ENCODE data around the gene FHOD1.

FHOD1 gene

DNA sequence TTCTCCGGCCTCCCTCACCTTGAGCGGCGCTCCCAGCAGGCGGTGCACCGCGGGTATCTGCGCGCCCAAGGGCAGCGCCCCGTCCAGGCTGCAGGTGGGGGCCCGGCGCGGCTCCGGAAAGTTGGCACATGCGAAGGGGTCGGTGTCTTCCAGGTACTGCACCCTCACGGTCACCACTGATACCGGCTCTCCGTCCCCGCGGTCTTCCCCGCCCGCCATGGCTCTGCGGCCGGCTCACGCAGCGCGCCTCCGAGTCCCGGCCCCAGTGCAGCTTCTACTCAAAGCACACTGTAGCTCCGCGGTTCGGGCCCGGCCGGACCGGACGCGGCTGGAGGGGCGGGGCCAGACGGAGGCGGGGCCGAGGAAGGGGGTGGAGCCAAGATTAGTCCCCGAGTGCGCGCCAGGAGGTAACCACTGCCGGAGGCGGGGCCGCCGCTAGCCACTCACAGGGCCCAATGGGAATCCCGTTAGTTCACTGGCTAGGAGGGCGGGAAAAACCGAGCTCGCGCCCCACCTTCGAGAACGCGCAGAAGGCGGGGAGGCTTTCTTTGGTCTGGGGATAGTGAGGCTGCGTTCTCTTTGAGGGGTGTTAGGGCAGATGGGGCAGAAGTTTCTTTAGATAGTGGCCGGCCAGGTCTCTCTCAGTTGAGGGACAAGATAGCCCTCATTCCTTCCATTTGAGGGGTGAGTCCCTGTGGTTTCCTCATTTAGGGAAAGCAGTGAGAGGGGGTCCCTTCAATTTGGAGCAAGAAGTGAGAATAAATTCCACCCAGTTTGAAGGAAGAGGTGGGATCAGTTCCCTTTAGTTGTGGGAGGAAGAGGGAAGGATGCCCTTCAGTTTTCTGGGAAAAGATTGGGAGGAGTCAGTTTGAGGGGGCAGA lies at the start of gene FHOD1:
Gene FHOD1 (minus strand): TSS at position 290 of the 881 bp plus-strand sequence. CDS start 71 bp downstream, at position 219.
- DNase-seq (ENCODE audit: low read depth, low spot score): peak; percentile 72

DNA sequence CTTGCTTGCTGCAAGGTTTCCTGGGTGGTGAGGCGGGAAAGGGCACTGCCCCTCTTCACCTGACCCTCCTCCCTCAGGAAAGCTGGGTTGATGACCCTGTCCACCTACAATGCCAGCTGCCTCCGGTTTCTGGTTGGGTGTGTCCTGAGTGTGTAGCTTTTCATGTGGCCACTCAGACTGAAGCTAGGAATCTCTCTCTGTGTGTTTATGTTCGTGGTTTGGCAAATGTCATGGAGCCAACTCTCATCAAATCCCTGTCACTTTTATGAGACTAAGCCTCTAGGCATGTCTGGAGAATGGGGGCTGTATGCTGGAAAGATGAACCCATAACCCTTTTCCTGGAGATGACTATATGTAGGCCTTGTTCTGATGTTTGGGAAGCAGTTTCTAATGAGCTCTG lies 49.1 kb upstream of the FHOD1 start:
- DNase-seq (ENCODE audit: low read depth, low spot score): no peak

DNA sequence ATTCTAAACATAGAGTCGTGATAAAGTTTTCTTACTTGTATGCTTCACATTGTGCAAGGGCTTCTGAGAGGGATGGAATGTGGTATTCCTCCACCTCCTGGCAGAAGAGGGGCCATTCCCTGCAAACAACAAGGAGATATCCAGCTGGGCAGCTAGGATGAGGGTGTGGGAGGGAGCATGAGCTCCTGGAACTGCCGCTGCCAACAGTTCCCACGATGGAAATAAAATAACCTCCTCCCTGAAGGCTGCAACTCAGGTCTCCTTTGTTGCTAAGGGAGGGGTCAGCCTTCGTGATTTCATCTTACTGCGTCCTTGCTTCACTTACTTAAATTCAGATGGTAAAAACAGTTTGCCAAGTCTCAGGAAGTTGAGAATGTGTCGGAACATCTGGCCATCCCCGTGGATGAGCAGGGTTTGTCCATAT lies 47.7 kb upstream of the FHOD1 start:
- no peak for DNase-seq (ENCODE audit: low read depth, low spot score)

DNA sequence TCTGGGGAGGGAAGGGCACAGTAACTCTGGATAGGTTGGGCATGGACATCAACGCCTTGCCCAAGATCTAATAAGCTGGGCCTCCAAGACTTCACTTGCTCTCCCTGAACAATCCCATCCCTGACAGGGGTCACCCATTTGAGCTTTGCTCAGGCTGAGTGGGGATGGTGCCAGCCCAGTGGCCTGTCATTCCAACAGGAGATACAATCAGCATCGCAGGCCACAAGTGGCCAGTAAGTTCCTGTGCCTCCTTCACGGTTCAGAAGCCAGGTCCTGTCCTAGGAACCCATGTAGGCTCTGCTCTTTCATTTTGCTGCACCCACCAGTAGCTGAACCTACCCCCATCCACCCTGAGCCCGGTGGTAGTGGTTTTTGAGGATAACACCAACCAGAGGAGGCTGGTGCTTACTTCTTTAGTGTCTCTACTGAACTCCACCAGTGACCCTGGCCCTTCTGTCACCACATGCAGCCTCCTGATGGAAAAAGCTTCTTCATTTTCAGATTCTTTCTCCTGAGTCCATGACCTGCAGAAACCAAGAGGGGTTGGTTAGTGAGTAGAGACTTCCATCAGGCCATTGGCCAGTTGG lies 47.0 kb upstream of the FHOD1 start:
- no peak for DNase-seq (ENCODE audit: low read depth, low spot score)

DNA sequence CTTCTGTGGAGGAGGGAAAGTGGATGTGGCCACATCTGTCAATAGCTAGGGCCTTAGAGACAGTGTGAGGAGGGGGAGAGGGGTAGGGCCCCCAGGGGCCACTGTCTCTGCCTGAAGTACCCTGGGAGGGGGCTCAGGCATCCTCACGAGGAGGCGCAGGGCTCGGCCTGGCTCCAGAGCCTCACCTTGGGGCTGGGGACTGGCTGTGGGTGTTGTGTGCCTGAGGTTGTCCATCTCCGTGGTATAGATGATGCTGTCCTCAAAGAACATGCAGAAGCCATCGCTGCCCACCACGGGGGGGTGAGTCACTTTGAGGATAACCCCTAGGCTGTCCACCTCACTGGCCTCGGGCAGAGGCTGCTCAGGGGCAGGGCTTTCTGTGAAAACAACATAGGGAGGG lies 44.2 kb upstream of the FHOD1 start:
- no peak for DNase-seq (ENCODE audit: low read depth, low spot score)

DNA sequence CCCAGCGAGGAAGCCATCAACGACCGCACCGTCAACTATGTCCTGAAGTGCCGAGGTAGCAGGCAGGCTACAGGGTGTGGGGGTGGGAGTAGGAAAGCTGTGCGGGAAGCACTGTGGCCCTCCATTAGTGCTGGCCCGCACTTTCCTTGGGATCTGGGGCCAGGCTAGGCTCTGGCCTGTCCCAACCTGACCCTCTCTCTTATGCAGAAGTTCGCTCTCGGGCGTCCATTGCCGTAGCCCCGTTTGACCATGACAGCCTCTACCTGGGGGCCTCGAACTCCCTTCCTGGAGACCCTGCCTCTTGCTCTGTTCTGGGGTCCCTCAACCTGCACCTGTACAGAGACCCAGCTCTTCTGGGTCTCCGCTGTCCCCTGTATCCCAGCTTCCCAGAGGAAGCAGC lies 40.7 kb upstream of the FHOD1 start:
- no peak for DNase-seq (ENCODE audit: low read depth, low spot score)

DNA sequence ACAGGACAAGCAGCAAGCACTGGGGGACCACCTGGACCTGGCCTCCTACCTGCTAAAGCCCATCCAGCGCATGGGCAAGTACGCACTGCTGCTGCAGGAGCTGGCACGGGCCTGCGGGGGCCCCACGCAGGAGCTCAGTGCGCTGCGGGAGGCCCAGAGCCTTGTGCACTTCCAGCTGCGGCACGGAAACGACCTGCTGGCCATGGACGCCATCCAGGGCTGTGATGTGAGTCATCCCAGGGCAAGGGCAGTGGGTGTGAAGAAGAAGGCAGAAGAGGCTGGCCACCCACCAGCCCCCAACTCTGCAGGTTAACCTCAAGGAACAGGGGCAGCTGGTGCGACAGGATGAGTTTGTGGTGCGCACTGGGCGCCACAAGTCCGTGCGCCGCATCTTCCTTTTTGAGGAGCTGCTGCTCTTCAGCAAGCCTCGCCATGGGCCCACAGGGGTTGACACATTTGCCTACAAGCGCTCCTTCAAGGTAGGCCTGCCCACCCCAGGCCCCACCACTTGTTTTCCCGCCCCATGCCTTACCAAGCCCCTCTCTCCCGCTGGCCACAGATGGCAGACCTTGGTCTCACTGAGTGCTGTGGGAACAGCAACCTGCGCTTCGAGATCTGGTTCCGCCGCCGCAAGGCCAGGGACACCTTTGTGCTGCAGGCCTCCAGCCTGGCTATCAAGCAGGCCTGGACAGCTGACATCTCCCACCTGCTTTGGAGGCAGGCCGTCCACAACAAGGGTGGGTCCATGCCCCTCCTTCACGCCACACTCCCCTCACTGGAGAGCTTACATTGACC lies 39.4 kb upstream of the FHOD1 start:
- no peak for DNase-seq (ENCODE audit: low read depth, low spot score)

DNA sequence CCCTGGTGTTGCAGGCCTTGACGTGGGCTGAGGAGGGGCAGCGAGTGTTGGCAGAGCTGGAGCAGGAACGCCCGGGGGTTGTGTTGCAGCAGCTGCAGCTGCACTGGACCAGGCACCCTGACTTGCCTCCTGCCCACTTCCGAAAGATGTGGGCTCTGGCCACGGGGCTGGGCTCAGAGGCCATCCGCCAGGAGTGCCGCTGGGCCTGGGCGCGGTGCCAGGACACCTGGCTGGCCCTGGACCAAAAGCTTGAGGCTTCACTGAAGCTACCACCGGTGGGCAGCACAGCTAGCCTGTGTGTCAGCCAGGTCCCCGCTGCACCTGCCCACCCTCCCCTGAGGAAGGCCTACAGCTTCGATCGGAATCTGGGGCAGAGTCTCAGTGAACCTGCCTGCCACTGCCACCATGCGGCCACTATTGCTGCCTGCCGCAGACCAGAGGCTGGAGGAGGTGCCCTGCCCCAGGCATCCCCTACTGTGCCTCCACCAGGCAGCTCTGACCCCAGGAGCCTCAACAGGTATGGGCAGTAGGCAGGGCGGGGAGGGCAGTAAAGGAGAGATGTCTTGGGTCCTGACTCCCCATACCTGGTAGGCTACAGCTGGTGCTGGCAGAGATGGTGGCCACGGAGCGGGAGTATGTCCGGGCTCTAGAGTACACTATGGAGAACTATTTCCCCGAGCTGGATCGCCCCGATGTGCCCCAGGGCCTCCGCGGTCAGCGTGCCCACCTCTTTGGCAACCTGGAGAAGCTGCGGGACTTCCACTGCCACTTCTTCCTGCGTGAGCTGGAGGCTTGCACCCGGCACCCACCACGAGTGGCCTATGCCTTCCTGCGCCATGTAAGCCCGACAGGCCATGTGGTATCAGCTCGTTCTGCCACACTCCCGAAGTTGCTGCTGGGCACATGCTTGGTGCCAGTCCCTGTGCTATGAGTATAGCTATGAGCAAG lies 37.7 kb upstream of the FHOD1 start:
- DNase-seq (ENCODE audit: low read depth, low spot score): no peak

DNA sequence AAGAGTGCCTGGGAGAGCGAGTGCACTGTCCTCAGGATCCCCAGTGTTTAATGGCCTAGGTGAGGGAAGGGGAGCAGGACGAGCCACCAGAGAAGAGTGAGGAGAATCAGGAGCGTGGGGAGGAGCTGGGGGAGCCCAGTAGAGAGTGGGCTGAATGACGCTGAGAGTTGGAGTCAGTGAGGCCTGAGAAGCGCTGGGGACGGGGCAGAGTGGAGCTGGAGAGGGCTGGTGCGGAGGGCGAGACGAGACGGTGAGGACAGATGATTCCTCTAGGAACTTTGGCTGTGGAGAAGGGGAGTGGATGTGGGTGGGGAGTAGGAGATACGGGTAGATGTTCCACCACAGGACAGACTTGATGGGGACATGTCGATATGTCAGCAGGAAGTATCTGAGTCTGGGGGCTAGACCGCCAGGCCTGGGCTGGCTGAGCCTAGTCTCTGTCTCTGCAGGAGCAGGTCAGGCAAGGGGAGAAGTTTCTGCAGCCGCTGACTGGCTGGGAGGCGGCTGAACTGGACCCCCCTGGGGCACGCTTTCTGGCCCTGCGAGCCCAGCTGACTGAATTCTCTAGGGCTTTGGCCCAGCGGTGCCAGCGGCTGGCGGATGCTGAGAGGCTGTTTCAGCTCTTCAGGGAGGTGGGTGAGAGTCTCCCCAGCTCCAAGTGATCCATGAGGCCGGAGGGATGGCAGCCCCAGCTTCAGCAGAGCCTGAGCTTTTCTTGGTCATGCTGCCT lies 36.7 kb upstream of the FHOD1 start:
- no peak for DNase-seq (ENCODE audit: low read depth, low spot score)

DNA sequence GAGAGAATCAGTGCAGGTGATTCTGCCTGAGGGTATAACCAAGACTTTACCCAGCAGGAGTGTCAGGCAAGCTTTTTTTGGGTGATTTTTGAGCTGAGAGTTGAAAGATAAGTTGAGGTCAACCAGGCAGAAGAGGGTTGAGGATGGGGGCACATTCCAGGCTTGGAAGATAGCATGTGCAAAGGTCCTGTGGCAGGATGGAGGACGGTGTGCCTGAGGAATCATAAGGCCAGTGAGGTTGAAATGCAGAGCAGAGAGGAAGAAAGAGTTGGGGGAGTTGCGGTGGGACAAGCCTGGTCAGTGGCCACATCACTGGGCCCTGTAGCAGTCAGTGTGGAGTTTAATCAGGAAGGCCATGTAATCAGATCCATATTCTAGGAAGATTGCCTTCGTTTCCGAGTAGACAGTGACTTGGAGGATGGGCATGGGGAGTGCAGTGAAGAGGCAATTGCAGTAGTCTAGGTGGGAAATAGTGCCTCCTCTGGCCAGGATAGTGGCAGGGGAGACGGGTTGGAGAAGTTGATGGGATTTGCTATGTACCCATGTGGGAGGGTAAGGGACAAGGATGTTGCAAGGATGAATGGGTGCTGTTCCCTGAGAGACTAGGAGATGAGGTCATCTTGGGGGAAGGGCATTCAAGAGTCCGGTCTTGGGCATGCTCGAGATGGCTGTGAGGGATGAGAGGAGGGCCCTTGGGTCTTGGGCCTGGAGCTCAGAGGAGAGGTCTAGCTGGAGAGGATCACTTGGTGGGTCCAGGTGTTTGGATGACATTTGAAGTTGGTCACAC lies 36.0 kb upstream of the FHOD1 start:
- no peak for DNase-seq (ENCODE audit: low read depth, low spot score)

DNA sequence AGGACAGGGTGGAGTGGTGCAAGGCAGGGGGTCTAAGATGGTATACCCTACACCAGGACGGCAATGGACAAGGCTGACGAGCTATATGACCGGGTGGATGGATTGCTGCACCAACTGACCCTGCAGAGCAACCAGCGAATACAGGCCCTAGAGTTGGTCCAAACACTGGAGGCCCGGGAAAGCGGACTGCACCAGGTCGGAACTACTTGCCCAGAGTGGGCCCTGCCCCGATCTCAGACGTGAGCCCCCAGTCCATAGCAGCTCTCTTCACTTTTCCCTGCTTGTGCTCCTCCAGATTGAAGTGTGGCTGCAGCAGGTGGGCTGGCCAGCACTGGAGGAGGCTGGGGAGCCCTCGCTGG lies 35.1 kb upstream of the FHOD1 start:
- no peak for DNase-seq (ENCODE audit: low read depth, low spot score)

DNA sequence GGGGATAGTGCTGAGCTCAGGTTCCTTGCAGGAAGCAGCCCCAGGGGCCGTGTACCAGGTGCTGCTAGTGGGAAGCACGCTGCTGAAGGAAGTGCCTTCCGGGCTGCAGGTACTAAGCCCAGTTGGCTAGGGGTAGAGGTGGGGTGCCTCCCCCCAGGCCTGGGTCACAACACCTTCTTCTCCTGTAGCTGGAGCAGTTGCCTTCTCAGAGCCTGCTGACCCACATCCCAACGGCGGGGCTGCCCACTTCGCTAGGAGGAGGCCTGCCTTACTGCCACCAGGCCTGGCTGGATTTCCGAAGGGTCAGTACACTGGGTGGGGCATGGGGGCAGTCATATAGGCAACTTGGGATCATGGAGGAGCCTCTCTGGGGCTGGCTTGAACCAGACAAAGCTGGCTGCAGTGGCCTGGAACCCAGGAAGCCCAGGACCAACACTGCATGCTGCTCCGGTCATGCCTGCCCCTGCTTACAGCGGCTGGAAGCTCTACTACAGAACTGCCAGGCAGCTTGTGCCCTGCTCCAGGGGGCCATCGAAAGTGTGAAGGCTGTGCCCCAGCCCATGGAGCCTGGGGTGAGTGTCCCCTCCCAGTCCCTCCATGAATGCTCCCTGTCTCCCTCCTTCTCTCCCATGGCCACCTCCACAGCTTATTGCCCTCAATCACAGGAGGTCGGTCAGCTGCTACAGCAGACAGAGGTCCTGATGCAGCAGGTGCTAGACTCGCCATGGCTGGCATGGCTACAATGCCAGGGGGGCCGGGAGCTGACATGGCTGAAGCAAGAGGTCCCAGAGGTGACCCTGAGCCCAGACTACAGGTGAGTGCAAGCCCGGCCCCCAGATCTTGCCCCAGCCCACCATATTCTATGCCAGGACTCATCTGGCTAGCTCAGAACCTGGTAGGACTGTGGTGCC lies 34.5 kb upstream of the FHOD1 start:
- no peak for DNase-seq (ENCODE audit: low read depth, low spot score)

DNA sequence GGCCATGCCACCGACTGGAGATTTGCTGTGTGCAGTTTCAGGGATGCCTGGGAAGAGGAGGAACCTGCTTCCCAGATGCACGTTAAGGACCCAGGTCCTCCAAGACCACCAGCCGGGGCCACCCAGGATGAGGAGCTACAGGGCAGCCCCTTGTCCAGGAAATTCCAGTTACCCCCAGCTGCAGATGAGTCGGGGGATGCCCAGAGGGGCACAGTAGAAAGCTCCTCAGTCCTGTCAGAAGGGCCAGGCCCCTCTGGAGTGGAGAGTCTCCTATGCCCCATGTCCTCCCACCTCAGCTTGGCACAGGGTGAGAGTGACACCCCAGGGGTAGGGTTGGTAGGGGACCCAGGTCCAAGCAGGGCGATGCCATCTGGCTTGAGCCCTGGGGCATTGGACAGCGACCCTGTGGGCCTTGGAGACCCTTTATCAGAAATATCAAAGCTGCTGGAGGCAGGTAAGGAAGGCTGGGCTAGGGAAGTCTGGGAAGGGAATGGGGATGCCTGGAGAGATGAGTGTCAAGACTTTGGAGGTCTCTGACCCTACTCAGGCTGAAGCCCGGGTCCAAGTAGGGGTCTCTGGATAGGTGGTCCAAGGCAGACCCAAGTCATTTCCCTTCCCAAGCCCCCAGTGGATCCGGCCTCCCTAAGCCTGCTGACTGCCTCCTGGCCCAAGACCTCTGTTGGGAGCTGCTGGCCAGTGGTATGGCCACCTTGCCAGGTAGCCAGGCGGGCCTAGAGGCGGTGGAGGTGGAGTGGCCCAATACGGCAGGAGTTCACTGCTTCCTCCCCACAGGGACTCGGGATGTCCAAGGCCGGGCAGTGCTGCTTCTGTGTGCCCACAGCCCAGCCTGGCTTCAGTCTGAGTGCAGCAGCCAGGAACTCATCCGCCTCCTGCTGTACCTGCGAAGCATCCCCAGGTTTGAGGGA lies 33.1 kb upstream of the FHOD1 start:
- no peak for DNase-seq (ENCODE audit: low read depth, low spot score)

DNA sequence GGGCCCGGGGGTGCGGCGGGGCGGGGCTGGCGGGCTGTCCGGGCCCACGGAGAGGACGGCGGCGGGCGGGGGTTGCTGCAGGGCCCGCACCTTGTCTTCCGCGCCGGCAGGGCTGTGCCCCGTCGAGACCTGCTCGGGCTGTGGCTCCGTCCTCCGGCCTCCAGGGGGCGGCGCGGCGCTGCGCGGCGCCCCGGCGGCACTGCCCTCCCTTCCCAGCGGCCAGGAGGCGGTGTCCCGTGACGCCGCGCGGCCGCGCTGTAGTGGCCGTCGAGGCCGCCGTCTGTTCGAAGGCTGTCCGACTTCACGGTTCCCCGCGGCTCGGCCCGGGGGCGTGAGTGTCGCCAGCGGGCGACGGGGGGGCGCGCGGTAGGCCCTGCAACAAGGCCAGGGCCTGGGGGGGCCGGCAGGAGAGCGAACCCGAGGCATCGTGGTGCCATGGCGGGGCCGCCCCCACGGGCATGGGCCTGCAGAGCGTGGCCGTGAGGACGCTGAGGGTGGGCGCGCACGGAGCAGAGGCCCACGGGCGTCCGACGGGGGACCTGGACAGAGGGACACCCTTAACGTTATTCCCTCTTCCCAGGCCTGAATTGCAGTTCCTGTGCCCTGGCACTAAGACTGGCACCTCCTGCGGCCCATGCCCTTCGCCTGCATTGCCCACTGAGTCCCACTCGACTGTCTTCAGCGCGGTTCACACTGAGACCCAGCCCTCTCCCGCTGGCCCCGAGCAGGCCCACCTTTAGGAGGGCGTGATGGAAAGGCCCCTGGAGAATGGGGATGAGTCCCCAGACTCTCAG lies 32.2 kb upstream of the FHOD1 start, which contains the start of gene PLEKHG4:
Gene PLEKHG4 (plus strand): TSS at position 237 of the 794 bp plus-strand sequence. CDS start 513 bp downstream, at position 750.
- no peak for DNase-seq (ENCODE audit: low read depth, low spot score)

DNA sequence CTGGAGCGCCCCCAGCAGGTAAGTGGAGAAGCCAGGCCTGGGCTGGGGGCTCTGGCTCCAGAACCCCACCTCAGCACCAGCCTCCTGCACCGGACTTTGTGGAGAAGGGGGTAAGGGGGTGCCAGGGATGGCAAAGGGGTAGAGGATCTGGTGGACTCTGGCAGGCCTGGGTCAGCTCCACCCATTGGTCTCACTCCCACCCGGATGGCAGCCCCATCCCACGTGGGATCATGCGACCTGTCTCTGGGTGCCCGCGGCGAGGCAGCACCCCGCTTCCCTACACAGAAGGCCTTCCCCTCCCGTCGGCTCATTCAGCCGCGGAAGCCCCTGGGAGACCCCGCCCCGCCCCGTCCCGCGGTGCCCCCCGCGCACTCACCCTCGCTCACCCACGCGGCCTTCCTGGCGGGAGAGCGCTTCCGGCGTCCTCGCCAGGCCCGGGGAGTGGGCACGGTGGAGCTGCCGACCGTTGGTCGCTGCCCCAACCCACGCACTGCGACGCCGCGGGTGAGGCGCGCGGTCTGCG lies 31.6 kb upstream of the FHOD1 start:
- no peak for DNase-seq (ENCODE audit: low read depth, low spot score)

DNA sequence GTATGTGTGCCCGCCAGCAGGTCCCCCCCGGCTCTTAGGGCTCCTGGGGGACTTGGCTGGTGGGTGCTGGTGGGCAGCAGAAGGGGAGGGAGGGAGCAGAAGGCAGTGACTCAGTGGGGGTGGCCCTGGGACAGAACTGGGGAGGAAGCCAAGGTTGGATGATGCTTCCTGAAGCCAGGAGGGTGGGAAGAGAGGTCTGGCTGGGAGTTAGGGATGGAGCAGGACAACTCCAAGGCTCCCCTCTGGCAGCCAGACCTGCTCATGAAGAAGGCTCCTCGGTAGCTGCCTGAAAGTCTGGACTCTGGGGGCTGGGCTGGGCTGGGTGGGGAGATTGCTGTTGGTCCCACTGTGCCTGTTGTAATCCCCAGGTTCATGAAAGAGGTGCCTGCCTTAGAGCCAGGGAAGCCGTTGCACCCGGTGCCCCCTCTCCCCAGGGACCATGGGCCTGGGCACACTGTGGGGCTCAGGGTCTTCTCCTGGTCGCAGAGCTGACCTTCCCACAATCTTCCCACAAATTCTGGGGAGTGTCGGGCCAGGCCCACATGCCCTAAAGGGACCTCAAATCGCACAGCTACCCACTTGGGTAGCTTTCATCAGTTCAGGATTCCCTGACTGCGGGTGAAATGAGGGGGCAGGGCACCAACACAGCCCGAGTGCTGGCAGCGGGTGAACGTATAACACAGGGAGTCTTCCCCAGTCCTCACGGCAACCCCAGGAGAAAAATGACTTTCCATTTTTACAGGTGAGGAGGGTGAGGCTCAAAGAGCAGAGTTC lies 30.9 kb upstream of the FHOD1 start:
- DNase-seq (ENCODE audit: low read depth, low spot score): no peak
